GM21381 (cell line): ENCODE results near the gene CTSV.
"Not testable (repeated sequence)": the region's sequence is repeated elsewhere in the genome, so short reads cannot be mapped to it uniquely, and the experiment has no call there.

Source experiments
- ATAC-seq: cut with Tn5 transposase; IDR thresholded peaks from one replicate; pipeline ENCODE4 v1.9.1; 2021; ENCODE audit warnings: mild to moderate bottlenecking, moderate library complexity; ENCODE audit not compliant: unreplicated experiment

Gene CTSV

DNA sequence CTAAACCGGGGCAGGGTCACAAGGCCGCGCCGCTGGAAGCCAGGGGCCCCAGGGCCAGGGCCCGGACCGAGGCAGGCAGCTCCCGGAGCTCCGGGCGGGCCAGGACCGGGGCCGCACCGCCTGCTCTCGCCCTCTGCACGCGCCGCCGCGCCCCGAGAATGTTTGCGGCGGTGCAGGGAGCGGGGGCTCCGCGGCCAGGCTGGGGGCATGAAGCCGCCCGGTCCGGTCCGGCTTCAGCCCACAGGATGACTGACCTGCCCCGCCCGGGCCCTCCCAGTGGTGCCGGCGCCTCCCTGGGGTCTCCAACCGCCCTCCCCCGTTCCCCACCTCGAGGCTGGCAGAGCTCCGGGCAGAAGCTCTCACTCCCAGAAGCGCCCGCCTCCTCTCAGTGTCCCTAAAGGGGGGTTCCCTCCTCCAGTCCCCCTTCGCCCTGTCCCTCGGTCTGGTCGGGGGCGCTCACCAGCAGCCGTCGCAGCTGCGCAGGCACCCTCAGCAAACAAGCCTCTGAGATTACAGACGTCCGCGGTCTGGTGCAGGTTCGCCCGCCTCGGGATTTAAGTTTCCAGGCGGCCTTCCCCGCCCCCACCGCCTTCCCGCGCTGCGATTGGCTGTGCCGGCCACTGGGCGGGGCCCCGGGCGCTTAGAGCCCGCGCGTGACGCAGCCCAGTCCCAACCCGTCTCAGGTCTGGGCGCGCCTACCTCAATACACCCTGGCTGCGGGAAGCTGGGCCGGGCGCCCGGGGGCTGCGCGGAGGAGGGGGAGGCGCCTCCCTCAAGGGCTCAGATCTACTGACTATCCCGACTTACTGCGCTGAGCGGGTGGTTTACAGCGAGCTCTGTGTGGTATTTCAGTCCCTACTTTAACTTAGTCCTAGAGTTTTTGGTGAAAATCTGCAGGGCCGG lies at the start of gene CTSV:
TSS of gene CTSV (minus strand) at position 532 of the 903 bp plus-strand sequence. CDS start 1,099 bp downstream, outside the sequence.
- peak; percentile 99 for ATAC-seq

DNA sequence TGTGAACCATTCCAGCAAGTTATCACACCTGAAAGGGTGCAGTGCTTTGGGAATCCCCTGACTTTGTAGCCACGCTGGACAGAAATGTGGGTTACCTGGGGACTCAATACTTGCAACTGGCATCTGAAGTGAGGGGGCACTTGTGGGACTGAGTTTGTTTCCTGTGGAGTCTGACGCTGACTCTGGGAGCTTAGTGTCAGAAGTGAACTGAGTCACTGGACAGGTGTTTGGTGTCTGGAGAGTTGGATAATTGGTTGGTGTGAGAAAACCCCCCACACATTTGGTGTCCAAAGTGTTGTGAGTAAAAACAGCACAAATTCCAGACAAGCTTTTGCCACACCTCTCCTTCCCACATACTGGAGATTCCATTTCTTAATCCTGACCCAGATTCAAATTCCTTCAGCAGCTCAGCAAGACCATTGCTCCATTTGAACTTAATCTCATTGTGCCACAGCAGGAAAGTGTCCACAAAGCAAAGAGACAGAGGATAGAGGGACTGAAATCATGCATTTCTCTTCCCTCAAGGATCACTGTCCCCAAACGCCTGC lies 48.8 kb upstream of the CTSV start:
- not testable (repeated sequence) for ATAC-seq

- ATAC-seq = not testable (repeated sequence)
These were observed 45.6 kb upstream of the CTSV start for GRCh38 chr9:97084562-97084991.

- no peak for ATAC-seq
These were observed 39.4 kb upstream of the CTSV start for GRCh38 chr9:97078362-97078761.

DNA sequence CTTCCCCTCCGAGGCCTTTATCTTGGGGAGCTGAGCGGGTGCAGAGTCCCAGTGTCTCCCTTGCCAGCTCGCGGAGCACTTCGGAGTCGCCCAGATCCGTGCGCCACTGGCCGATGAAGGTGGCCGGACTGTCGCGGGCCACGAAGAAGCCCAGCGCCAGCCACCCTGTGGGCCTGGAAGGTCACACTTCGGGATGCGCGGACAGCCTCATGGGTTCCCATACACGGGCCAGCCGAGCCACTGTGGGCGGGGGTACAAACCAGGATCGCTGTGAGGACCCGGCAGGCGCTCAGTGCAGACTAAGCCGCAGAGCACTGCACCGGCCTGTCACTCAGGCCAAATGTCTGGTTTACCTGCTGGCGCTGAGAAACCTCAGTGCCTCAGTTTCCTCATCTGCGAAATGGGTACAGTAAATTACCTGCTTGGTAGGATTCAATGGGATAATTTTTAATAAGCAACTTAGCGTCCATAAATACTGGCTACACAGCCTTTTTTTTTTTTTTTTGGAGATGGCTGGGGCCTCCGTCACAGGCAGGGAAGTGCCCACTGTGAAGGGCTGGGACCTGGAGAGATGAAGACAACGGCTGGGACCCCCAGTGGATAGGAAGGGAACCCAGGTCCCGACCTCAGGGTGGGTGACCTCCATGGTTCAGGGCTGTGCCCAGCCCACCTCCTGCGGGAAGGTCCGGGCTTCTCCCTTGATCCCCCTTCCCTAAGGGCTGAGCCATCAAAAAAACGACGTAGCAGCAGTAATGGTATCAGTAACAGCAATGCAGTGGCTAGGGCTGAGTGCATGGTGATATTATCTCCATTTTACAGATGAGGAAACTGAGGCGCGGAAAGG lies 38.7 kb upstream of the CTSV start:
- no peak for ATAC-seq

GRCh38 chr9:97076731-97077451 lies 37.9 kb upstream of the CTSV start:
- not testable (repeated sequence) for ATAC-seq

DNA sequence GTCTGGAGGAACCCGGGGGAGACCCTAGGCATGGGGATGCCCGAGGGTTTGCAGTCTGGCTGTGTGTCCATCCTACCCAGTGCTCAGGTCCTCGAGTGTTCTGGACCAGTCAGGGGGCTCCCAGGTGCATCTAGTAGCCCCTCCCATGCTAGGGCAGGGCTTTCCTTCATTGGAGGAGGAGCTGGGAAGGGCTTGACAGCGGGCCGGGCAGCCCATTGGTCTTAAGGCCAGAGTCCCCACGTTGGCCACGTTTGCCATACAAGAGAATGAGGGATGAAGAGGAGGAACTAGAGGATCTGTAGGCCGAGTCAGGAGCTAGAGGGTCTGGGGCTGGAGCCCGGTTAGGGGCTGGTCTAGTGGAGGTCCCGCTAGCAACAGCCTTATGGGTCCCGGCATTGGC lies 37.3 kb upstream of the CTSV start:
- no peak for ATAC-seq

DNA sequence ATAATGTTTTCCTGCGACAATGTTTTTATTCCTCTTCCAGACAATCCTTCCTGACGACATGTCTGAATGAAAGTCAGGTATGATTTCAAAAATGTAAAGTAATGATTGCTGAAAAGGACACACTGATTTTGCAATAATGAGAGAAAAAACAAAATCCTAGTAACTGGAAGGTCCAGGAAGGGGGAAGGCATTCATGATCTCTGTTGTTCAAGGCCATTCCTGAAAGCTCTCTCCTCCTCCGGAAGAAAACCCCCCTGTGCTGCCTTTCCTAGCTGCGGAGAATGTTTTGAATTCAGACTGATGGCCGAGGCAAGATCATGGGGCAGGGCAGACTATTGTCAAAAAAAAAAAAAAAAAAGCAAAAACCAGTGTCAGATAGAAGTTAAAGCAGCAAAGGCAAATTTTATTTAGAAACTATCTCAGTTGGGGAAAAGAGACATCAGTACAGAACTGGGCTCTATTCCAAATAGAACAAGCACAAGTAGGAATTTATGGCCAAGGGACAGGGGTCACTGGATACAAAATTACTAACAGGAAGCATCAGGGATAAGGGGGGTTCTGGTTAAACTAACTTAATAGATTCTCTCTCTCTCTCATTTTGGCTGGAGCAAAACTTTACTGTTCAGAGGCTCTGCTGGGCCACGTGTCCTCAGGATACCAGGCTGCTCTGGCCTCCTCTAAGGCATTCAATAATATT lies 36.5 kb upstream of the CTSV start:
- ATAC-seq = no peak

- ATAC-seq = no peak
These were observed 34.6 kb upstream of the CTSV start for GRCh38 chr9:97073506-97073905.

- ATAC-seq = no peak
These were observed 33.4 kb upstream of the CTSV start for GRCh38 chr9:97072285-97072776.

- not testable (repeated sequence) for ATAC-seq
These were observed 31.4 kb upstream of the CTSV start for GRCh38 chr9:97070325-97070724.

GRCh38 chr9:97067490-97067889 lies 28.5 kb upstream of the CTSV start:
- ATAC-seq = no peak

GRCh38 chr9:97064176-97064575 lies 25.2 kb upstream of the CTSV start:
- no peak for ATAC-seq

GRCh38 chr9:97060796-97061195 lies 21.9 kb upstream of the CTSV start:
- no peak for ATAC-seq

- ATAC-seq = no peak
These were observed 20.7 kb upstream of the CTSV start for GRCh38 chr9:97059626-97060025.

DNA sequence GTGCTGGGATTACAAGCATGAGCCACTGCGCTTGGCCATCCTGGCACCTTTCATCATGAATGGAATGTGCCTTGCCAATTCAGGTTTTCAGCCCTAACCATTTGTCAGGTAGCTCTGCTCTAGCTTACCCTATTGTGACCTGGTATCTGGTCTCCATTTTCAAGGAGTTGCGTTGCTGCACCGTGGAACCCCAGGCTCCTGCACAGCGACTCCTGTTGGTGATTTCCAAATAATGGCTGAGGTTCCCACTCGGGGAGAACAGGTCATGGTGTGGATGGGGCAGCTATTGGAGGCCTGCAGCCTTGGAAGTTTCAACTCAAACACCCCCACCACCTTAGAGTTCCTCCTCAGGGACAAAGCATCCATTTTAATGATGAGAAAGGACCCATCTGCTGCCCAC lies 18.7 kb upstream of the CTSV start:
- no peak for ATAC-seq

DNA sequence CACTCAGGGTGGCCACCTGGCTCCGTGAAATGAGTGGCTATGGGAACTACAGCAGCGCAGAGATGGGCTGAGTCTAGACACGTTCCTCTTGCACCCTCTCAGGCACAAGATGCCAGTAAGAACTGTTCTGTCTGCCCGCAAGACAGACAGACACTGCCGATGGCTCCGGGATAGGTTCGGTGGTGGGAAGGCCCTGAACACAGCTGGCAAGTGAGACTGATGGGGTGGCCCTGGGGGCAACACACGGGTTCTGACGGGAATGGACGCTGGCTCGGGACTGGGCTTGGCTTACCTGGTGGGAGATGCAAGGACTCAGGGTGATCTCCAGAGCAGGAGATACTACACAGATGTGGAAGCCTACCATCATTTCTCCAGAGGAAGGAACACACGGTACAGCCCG lies 16.9 kb upstream of the CTSV start:
- not testable (repeated sequence) for ATAC-seq

DNA sequence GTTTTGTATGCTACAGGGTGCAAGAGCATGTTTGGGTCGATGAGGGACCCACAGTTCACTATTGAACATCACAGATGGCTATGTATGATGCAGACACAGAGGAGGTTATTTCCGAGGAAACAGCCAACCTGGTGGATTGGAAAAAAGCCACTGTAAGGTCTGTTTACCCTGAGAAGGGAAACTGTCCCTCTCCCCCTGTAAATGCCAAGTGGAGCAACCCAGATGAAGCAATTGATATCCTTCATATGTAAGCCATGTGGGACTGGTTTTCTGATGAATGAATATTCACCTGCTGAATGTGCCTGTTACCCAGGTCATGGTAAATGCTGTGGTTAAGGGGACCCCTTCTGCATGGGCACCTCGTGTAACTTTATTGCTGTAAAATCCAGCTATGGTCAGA lies 14.8 kb upstream of the CTSV start:
- no peak for ATAC-seq

GRCh38 chr9:97052735-97053134 lies 13.8 kb upstream of the CTSV start:
- ATAC-seq = no peak

- ATAC-seq = no peak
These were observed 7.3 kb upstream of the CTSV start for GRCh38 chr9:97046228-97046627.
